HL-60/S4 treated with phorbol 12-myristate 13-acetate at 8.2 ng/mL for 4 days and 3 days (cell line): ENCODE measurements around the gene ARHGAP28.

Experiments
- in situ Hi-C: fragments of 300-500 bp; cut with MboI; formaldehyde crosslinking; loops from 2 replicates; pipeline ENCODE4 v1.15.0; 2022; ENCODE audit warnings: low sequenced_read_pairs

ARHGAP28 gene

GRCh38 chr18:6955304-6955703 lies 225.8 kb downstream of the ARHGAP28 start:
- in situ Hi-C loops = no loop called here

GRCh38 chr18:6956495-6956894 lies 227.0 kb downstream of the ARHGAP28 start:
- in situ Hi-C loops = no loop called here

DNA sequence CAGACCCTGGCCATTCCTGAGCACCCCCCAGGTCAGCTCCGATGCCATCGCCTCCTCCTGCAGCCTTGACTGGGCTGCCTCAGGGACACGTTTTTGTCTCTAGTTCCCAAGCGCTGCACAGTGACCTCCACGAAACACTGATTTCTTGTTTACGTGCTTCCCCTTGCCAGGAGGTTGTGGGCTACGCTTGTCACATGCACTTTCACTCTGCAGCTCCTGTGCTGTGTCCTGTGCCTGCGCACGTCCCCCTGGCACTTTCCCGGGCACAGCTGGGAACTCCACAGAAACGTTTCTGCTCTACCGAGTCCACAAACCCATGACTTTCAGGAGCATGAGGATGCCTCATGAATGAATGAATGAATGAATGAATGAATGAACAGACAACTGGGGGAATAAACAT lies 227.5 kb downstream of the ARHGAP28 start:
- in situ Hi-C loops = no loop called here

DNA sequence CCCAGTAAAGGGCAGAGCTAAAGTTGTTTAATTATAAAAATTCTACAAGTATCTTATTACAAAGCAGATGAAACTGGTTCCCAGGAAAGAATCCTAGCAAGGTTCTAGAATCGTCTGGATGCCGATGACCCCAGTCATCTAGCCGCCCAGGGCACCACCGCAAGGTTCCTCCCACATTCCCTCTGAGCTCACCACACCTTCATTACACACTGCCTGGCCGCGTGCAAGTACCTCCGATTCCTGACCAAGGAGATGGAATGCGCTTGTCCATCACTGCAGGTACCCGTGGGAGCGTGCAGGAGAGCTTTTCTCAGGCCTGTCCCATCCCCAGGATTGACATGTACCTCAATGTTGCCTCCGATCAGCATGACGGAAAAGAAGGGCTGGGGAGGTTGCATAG lies 229.6 kb downstream of the ARHGAP28 start:
- in situ Hi-C loops = no loop called here

DNA sequence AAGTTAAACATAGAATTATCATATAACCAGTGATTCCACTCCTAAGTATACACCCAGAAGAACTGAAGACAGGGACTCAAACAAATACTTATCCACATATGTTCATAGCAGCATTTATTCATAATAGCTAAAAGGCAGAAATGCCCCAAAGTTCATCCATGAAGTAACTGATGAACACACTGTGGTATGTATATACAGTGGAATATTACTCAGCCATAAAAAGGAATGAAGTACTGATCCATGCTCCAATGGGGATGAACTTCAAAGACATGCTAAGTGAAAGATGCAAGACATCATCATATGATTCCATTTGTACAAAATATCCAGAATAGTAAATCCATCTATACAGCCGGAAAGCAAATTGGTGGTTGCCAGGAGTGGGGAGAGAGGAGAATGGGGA lies 230.6 kb downstream of the ARHGAP28 start:
- in situ Hi-C loops = no loop called here

GRCh38 chr18:6960656-6961055 lies 231.1 kb downstream of the ARHGAP28 start:
- in situ Hi-C loops = no loop called here

DNA sequence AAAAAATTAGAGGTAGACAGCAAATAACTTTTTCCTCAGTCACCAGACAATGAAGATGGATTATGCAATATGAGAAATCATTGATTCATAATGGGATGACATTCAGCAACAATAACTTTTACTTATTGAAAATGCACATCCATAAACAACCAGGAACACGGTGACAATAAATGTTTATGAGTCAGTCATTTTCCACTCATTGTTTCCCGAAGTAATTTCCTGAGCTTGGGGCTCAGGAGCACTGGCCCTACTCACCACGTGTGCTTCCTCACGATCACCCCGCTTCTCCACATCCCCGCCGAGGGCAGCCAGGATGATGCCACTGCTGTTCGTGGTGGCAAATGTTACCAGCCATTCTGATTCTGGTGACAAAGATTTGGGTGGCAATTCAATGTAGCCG lies 231.8 kb downstream of the ARHGAP28 start:
- in situ Hi-C loops = no loop called here

GRCh38 chr18:6962571-6963451 lies 233.3 kb downstream of the ARHGAP28 start:
- in situ Hi-C loops = no loop called here

DNA sequence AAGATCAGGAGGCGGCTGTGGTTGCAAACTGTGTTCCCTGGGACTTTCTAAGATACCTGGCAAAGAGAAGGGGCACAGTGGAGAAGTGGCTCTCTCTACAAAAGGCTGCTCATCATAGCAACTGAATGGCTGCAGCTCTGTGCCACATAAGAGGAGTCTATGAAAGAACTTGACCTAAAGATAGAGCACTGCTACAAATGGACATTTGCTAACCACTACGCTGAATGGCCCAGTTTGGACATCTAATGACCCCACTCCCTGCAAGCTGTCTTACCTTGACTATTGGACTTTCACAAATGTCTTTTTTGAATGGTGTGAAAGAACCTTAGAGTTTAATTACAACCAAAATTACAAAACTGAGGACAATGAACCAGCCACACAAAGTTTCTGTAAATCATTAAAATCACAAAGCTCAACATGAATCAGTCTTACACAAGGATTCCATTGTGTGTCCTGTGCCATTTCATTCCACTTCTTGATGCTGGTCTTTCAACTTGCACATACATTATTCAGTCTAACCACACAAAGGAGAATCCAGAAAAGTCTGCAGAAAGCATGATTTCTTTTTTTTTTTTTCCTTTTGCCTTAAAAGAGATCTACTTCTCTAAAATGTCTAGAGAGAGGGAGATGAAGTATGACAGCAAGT lies 234.1 kb downstream of the ARHGAP28 start:
- in situ Hi-C loops = no loop called here
